ENCODE results near the gene CPED1. TPM values are rescaled to one million over a fixed set of nuclear protein-coding genes. Genes with fewer than 3 reads are reported as not detected.

Gene CPED1
- total and polyA plus RNA-seq, 7 donors: 1.2 to 120 (median 79.6) TPM

DNA sequence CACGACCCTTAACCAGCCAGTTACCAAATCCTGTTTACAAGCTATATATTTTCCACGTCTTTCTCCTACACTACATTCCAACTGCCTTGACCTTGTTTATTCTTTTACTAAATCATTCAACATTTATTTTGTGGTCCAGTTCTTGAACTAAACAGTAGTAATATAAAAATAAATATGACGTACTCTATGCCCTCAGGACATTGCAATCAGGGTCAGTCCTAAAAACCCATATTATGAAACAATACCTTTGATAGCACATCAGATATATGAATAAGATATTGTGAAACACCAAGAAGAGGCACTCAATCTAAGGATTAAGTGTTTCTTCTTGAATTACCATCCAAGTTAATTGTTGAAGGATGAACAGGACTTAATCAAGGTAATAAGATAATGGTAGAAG is 287.8 kb downstream of the CPED1 start:
- H3K27ac ChIP-seq: no peak overlapping the region
- intact Hi-C loops (cut with DNase I): no loop called here
- H3K4me1 ChIP-seq: peaks cover 0 to 13% (median 4%) of the 10 kb centered on the region in 4 donors
- WGBS, 2 donors: 73 to 82% methylated on average over 3 of the region's 3 CpGs
- TF ChIP-seq, protein P1, sequence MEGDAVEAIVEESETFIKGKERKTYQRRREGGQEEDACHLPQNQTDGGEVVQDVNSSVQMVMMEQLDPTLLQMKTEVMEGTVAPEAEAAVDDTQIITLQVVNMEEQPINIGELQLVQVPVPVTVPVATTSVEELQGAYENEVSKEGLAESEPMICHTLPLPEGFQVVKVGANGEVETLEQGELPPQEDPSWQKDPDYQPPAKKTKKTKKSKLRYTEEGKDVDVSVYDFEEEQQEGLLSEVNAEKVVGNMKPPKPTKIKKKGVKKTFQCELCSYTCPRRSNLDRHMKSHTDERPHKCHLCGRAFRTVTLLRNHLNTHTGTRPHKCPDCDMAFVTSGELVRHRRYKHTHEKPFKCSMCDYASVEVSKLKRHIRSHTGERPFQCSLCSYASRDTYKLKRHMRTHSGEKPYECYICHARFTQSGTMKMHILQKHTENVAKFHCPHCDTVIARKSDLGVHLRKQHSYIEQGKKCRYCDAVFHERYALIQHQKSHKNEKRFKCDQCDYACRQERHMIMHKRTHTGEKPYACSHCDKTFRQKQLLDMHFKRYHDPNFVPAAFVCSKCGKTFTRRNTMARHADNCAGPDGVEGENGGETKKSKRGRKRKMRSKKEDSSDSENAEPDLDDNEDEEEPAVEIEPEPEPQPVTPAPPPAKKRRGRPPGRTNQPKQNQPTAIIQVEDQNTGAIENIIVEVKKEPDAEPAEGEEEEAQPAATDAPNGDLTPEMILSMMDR (IDR thresholded peaks at IDR 0.05): no peak
- TF ChIP-seq EP300 (IDR thresholded peaks at IDR 0.05): no peak
- no peak for TF ChIP-seq POLR2A (IDR thresholded peaks at IDR 0.05)
- no peak for TF ChIP-seq POLR2AphosphoS5 (IDR thresholded peaks at IDR 0.05)
- H3K9me3 ChIP-seq: no peaks in the 10 kb centered on the region
- peaks cover 0 to 5% (median 0%) of the 10 kb centered on the region in 4 donors for H3K36me3 ChIP-seq
- no peak for DNase-seq
- H3K27me3 ChIP-seq: no peaks in the 10 kb centered on the region
- H3K4me3 ChIP-seq: no peak overlapping the region

DNA sequence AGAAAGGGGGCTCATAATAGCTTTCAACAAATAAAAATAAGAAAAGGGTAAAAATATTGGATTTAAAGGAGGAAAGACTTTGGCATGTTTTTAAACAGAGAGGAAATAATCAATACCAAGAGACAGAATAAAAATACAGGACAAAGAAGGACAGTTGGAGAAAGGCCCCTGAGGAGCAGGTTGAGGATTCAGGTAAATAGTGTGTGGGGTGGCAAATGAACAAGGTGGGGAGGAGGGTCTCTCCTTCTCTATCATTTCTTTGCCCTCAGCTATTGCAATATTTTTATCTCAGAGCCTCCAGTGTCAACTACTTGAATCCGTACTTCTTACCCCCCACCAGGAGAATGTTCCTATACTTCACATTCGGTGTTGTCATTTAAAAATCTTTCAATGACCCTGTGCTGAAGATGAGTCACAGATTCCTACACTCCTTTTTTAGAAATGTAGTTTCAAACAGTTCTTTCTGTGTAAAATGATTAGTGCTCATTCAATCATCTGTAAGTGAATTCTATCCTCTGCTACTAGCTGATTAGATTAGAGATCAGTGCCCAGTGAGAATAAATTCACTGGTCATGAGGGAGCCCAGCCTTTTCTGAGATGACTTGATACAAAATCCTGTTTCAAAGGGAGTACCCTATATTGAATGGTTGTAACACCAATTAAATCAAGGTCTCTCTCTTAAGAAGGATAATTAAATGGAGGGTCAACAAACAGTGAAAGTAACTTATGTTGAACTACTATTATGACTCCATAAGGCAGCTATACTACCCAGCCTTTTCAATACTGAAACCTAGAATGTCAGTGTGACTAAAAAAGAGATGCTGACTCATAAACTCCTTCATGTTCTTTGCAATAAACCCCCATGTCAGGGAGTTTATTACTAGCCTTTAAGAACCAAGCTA is 289.9 kb downstream of the CPED1 start:
- WGBS, 2 donors: 73 to 77% methylated on average over 2 of the region's 2 CpGs
- DNase-seq: no peak
- Histone ChIP-seq H3K36me3 (peaks cover 0 to 16% (median 0%) of the 10 kb centered on the region in 4 donors), H3K4me3 (no peak overlapping the region), H3K9me3 (no peaks in the 10 kb centered on the region), H3K27ac (no peak overlapping the region), H3K4me1 (peaks cover 0 to 13% (median 4%) of the 10 kb centered on the region in 4 donors), H3K27me3 (no peaks in the 10 kb centered on the region)
- intact Hi-C loops (cut with DNase I): no loop called here
- no peak for TF ChIP-seq POLR2AphosphoS5 (IDR thresholded peaks at IDR 0.05)
- no peak for TF ChIP-seq POLR2A (IDR thresholded peaks at IDR 0.05)
- no peak for TF ChIP-seq EP300 (IDR thresholded peaks at IDR 0.05)
- TF ChIP-seq, protein P1 (IDR thresholded peaks at IDR 0.05): no peak

DNA sequence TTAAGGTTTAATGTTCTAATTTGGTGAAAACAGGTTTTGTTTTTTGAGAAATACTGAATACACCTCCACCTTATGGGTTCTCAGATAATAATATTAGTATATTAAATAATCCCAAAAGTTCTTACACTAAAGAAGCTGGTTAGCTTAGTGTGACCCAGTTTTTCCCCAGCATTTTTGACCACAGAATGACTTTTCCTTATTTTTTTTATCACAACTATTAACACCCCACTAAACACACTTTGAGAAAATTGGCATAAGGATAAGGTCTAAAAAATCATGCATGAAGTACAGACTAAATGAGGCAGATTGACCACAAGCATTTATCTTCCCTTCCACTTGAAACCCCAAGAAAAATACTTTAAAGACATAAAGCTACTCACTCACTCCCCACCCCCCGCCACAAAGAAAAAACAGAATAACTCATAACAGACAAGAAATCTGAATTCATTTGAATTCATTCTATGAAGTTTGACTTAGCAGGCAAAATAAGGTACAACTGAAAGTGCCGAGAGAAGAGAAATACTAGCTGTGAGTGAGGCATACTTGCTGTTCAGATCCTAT is 290.6 kb downstream of the CPED1 start:
- Histone ChIP-seq H3K27ac (no peak overlapping the region), H3K4me3 (no peak overlapping the region), H3K9me3 (no peaks in the 10 kb centered on the region), H3K36me3 (peaks cover 0 to 22% (median 0%) of the 10 kb centered on the region in 4 donors), H3K4me1 (peaks cover 0 to 13% (median 4%) of the 10 kb centered on the region in 4 donors), H3K27me3 (no peaks in the 10 kb centered on the region)
- TF ChIP-seq POLR2A (IDR thresholded peaks at IDR 0.05) (no peak), POLR2AphosphoS5 (IDR thresholded peaks at IDR 0.05) (no peak), EP300 (IDR thresholded peaks at IDR 0.05) (no peak)
- TF ChIP-seq, protein P1 (IDR thresholded peaks at IDR 0.05): no peak
- no peak for DNase-seq
- WGBS, 2 donors: 84% methylated on average over 2 of the region's 2 CpGs
- intact Hi-C loops (cut with DNase I): no loop called here

DNA sequence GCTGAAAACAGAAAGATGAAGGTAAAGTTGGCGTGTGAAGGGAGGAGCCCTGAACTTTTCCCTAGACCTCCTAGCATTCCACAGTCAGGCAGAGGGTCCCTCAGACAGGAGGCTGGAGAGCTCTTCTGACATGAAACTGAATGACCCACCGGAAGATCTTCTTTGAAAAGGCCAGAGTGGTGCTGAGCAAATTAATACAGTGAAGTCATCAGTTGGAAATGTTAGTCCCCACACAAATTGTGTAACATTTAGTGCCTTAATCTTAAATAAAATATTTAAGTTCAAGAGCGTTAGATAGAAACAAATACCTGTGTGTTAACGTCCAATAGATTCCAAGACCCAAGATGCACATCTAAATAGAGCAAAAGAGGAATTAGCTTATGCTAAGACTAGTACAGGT is 291.3 kb downstream of the CPED1 start:
- no peak for DNase-seq
- 89 to 94% methylated on average over 4 of the region's 4 CpGs for whole genome bisulfite sequencing, 2 donors
- H3K4me3 ChIP-seq: no peak overlapping the region
- intact Hi-C loops (cut with DNase I): no loop called here
- peaks cover 0 to 13% (median 4%) of the 10 kb centered on the region in 4 donors for H3K4me1 ChIP-seq
- H3K27me3 ChIP-seq: no peaks in the 10 kb centered on the region
- peaks cover 0 to 26% (median under 1%) of the 10 kb centered on the region in 4 donors for H3K36me3 ChIP-seq
- H3K9me3 ChIP-seq: no peaks in the 10 kb centered on the region
- H3K27ac ChIP-seq: no peak overlapping the region
- TF ChIP-seq, protein P1 (IDR thresholded peaks at IDR 0.05): no peak
- TF ChIP-seq POLR2A (IDR thresholded peaks at IDR 0.05) (no peak), POLR2AphosphoS5 (IDR thresholded peaks at IDR 0.05) (no peak)
